Epithelial cell of proximal tubule (primary cell): ENCODE results near the gene CXCL1. TPM values are rescaled to one million over a fixed set of nuclear protein-coding genes. Genes with fewer than 3 reads are reported as not detected.

ENCODE experiments used
- DNase-seq: peaks from one replicate; pipeline ENCODE4 v3.0.0-alpha.2; 2011; ENCODE audit warnings: low read depth
- H3K4me3 ChIP-seq: 2 replicates; pipeline ENCODE4 v1.5.1; 2011; ENCODE audit warnings: low read depth, mild to moderate bottlenecking, low read length
- total RNA-seq: library from RNA; depleted of rRNA; stranded (reverse); fragments of >200 nt; gene quantifications from 2 replicates; pipeline ENCODE4 v1.2.3, GENCODE V29; 2015
- TF ChIP-seq, protein P1 (sequence below): conservative IDR thresholded peaks from 2 replicates; pipeline ENCODE4 v1.5.1; 2012; ENCODE audit warnings: low read depth, mild to moderate bottlenecking, low read length

CXCL1 gene
- total RNA-seq, 1 donor from 2014 or later, result 158 TPM

- DNase-seq, result peak; percentile 84
- H3K4me3 ChIP-seq, result no peak overlapping the region
- TF ChIP-seq, protein P1, sequence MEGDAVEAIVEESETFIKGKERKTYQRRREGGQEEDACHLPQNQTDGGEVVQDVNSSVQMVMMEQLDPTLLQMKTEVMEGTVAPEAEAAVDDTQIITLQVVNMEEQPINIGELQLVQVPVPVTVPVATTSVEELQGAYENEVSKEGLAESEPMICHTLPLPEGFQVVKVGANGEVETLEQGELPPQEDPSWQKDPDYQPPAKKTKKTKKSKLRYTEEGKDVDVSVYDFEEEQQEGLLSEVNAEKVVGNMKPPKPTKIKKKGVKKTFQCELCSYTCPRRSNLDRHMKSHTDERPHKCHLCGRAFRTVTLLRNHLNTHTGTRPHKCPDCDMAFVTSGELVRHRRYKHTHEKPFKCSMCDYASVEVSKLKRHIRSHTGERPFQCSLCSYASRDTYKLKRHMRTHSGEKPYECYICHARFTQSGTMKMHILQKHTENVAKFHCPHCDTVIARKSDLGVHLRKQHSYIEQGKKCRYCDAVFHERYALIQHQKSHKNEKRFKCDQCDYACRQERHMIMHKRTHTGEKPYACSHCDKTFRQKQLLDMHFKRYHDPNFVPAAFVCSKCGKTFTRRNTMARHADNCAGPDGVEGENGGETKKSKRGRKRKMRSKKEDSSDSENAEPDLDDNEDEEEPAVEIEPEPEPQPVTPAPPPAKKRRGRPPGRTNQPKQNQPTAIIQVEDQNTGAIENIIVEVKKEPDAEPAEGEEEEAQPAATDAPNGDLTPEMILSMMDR, result no peak
These were observed 12.7 kb upstream of the CXCL1 start for GRCh38 chr4:73856518-73856917.

DNA sequence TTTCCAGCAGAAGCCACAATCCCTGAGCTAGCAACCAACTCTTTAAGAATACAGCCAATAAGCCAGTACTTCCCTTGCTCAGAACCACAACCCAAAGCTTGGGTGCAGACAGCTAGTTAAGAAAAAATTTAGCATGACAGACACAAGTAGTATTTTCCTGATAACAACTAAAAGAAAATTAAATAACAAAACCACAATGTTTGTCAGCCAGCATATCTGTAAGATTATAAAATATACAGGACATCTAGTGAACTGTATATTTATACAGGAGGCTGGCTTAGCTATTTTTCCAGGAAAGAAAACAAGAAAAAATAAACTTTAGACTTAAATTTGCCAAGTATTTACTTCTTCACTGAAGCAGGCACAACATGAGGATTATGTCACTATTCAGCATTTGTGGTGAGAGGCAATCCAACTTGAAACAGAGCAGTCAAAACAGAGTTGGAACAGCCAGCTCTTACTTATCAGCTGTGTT is 9.5 kb upstream of the CXCL1 start:
- TF ChIP-seq, protein P1, result no peak
- no peak overlapping the region for H3K4me3 ChIP-seq
- no peak for DNase-seq

DNA sequence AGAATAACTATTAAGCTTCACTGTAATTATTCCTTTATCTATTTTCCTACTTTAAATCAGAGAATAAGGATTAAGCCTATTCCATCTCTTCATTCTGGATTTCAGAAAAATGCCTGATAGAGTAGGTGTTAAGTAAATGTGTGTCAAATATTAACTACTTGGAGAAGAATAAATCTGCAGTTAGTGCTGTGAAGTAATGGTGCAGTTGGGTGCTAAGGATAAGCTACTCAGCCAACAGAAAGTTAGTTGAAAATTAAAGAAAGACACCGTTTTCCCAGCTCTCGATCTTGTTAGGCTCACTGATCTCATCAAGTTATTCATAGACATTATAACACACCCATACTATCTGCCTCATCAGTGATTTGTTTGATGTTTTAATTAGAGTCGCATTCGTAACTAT is 9.0 kb upstream of the CXCL1 start:
- DNase-seq, result peak; percentile 72
- TF ChIP-seq, protein P1, result no peak
- no peak overlapping the region for H3K4me3 ChIP-seq

DNA sequence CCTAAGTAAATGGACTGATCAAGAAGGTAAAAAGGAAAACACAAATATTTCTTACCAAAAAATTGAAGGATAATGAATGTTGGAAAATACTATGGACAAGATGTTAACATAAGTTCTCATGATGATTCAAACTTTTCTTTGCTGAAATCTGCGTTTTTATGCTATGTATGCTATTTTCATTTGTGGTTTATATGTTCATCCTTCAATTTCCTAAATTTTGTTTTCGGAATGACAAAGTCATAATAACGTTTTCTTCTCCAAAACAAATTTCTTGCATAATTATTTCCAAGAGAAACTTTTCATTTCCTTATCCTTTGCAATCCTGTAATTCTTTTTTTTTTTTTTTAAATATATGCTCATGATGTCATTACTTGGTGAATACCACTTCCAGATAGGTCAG is 8.3 kb upstream of the CXCL1 start:
- no peak overlapping the region for H3K4me3 ChIP-seq
- no peak for DNase-seq
- TF ChIP-seq, protein P1, result no peak

GRCh38 chr4:73862322-73862721 is 6.9 kb upstream of the CXCL1 start:
- no peak overlapping the region for H3K4me3 ChIP-seq
- no peak for DNase-seq
- TF ChIP-seq, protein P1, result no peak

DNA sequence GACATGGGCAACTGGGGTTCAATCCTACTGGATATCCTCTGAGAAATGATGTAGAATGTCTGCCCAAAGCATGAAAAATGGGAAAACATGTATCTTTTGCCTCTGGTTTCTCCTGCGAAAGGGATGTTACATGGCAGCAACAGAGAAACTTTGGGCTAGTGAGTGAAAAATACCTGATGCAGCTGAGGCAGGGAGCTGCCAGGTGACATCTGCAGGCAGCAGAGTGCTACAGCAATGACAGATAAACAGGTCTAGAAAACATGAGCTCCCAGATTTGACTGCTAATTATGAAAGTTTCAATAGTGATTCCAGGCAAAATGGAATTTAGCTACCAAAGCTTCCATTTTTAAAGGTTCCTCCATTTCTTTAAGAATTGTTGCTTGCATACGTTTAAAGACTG is 4.8 kb upstream of the CXCL1 start:
- TF ChIP-seq, protein P1, result peak; percentile 81
- DNase-seq, result no peak
- no peak overlapping the region for H3K4me3 ChIP-seq

DNA sequence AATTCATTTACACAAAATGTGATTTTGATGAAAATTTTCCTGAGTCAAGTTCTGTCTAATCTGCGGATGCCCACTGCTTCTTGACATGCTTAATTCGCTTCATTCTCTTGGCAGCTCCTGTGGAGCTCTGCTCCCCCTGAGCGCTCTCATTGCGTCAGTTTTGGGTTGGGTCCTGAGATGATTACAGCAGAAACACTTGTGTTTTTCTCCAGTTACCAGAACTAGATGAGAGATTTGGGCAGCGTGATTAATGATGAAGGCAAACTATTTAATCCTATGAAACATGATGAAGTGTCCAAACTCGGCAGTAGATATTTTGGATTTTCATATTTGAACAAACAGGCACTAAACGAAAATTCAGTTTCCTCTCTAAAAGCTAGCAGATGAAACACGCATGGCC is 4.2 kb upstream of the CXCL1 start:
- no peak for DNase-seq
- TF ChIP-seq, protein P1, result no peak
- H3K4me3 ChIP-seq, result no peak overlapping the region
